GM12875 (cell line): Measurements from ENCODE around the gene IL2RG.

Source experiments
- H3K4me3 ChIP-seq: one replicate; pipeline ENCODE4 v1.5.1; 2011; ENCODE audit warnings: low read depth, low read length, control low read depth
- CTCF ChIP-seq: IDR thresholded peaks from 2 replicates; pipeline ENCODE4 v1.5.1; 2011; ENCODE audit warnings: low read depth, mild to moderate bottlenecking, control low read depth, inconsistent platforms, low read length, moderate library complexity, borderline replicate concordance; ENCODE audit not compliant: insufficient read depth

Gene IL2RG

GRCh38 chrX:71095555-71095980 is 15.8 kb downstream of the IL2RG start, which contains the start of gene FOXO4:
Gene FOXO4, plus strand, starts transcription at chrX:71095851. Its CDS starts 678 bp downstream, at chrX:71096529.
- peak within 1 kb of the TSS; percentile 71 for H3K4me3 ChIP-seq
- no peak for TF ChIP-seq CTCF

GRCh38 chrX:71095033-71095432 is 16.3 kb downstream of the IL2RG start:
- H3K4me3 ChIP-seq, result peak overlapping the region; percentile 39
- no peak for TF ChIP-seq CTCF

- TF ChIP-seq CTCF, result no peak
- H3K4me3 ChIP-seq, result no peak overlapping the region
Observed at GRCh38 chrX:71091263-71091662, 20.1 kb downstream of the IL2RG start.

- no peak overlapping the region for H3K4me3 ChIP-seq
- no peak for TF ChIP-seq CTCF
Observed at GRCh38 chrX:71085900-71086299, 25.5 kb downstream of the IL2RG start.

- H3K4me3 ChIP-seq, result no peak overlapping the region
- TF ChIP-seq CTCF, result no peak
Observed at GRCh38 chrX:71082822-71083221, 28.6 kb downstream of the IL2RG start.

GRCh38 chrX:71082124-71082647 is 29.2 kb downstream of the IL2RG start:
- TF ChIP-seq CTCF, result no peak
- H3K4me3 ChIP-seq, result no peak overlapping the region

- TF ChIP-seq CTCF, result no peak
- H3K4me3 ChIP-seq, result no peak overlapping the region
Observed at GRCh38 chrX:71081330-71082123, 29.9 kb downstream of the IL2RG start.
